Stimulated activated CD4-positive, alpha-beta T cell treated with anti-CD3 and anti-CD28 coated beads, Interleukin-2, amount 100 ng/mL, for 48 hours (primary cell): Measurements from ENCODE around the gene PTPN14.

Experiments used
- DNase-seq, 2 donors: peaks; one replicate each; pipeline ENCODE4 v3.0.0-alpha.2; 2020

PTPN14 gene

DNA sequence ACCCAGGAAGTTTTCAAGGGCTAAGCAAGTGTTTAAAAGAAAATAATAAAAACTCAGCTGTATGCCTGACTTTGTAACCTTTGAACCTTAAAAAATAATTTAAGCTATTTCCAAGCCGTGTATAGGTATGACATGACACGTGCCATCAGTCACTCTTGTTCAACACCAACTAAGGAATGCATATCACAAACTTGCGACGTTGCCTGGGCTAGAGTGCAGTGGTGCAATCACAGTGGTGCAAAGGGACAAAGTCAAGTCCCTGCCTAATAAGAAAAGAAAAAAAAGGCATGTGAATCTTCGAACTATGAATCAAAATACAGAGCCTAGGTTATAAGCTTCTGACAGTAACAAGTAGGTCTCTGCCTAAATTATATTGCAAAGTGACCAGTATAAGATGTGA lies 191.3 kb downstream of the PTPN14 start:
- DNase-seq, result no peak

DNA sequence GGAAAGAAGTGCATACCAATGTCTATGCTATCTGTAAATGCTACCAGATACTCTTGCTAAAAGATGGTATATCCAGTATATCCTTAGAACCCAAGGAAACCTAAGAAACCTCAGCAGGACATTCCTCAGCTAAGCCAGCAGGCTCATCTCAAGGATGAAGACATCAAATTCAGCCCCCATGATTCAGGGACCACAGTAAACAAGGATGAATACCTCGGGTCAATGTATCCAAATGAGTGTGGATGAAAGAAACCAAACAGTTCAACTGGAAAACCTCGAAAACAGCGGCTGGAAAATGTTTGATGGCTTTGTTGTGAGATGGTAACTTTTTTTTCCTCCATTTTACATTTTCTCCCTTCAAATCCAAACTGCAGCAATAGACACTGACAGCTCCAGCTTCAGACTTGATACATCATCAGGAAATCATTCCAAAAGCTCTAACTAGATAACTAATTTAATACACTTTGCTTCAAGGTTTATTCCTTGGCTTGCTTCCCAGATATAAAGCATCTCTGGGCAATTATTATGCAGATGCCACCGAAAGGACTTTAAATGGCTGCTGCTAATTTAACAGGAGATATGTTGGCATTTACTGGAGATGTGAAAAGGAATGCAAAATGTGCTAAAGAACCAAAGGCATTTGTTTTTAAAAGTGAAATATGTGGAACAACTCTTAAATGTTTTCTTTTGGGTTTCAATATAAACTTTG lies 196.8 kb downstream of the PTPN14 start:
- no peak for DNase-seq

DNA sequence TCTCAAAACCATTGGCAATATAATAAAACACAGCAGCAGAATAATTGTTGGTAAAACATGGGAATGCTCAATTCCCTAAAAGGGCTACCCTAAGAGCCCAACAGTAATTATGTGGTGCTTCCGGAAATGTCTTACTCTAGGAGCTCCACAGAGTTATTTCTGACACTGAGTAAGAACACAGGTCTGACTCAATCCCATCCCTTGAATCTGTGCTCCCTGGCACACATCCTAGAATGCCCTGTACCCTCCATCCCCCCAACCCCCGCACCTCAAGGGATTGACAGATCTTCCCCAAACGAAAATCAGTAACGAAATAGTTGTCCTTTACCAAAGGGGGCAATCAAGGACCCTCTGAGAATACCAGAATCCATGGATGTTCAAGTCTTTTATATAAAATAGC lies 198.6 kb downstream of the PTPN14 start:
- no peak for DNase-seq

DNA sequence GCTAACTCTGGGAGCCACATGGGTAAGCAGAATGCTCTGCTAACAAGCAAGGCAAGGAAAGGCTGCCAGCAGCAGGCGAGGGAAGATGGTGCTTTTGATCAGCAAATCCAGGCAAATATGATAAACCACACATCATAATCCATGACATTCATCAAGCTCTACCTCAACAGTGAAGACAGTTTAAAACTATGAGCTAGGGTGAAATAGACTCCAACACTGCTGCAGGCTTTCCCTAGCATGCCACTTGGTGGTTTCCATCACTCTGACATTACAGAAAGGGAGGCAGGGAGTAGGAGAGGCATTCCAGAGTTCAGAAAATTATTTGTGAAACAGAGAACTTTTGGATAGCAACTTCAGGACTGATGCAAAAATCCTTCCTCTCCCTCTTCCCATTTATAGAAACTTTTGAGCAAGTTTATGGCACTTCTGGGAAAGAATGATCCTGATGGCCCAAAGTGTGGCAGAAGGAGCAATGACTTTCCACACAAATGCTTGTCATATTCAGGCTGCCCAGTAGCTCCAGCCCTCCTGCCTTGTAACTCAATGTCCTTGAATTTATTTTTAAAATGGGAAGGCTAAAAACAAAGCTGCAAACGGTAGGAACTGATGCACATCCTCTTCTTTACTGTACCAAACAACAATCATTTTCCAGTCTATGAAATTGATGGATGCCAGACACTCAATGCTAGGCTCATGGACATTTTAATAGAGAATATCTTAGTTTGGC lies 199.7 kb downstream of the PTPN14 start:
- DNase-seq, result no peak

DNA sequence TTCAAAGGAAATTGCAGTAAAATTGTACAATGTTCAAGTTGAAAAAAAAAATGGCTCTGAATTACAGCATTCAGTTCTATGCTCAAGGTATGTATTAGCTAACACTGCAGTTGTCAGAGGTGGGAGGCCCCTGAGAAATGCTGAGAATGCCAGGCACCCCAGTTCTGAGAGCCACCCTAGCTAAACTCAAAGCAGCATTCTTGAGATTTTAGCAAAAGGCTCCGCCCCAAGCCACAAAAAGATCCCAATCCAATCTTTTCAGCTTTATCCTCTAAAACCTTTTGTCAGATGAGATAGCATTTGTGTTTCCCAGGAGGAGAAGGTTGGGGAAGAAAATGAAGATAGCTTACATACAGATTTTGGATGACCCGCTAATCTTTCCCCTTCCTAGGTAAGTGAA lies 201.6 kb downstream of the PTPN14 start:
- no peak for DNase-seq

DNA sequence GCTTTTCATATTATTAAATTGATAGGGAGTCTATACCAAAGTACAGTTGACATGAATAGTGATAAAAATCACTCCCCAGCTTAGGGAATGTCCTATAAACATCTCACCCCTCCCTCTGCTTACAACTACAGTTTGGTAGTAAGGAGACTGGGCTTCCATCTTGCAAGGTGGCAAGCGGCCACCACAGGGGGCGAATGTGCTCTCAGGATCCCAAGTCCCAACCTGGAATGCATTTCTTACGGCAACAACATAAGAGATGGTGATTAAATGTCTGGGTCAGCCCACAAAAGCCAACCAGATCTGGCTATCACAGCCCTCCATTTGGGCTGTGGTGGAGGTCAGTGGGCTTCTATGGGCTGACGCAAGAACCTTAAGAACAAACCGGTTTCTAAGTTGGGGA lies 202.4 kb downstream of the PTPN14 start:
- no peak for DNase-seq

DNA sequence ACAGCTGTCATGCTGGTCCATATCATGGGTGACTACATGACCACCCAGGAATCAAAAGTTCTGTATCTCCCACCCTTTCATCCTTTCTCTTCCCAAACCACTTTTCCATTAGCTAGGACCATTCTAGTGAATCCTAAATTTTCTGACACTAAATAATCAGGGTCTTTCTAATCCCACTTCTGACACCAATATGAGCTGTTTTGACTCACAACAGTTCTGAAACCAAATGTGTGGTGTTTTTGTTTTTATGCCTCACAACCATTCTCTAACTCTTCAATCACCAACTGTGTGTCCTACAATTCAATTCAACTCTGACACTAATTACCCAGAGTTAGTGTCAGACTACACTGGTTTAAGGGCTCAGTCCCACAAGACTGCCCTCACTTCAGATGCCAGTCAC lies 206.5 kb downstream of the PTPN14 start:
- DNase-seq, result no peak

DNA sequence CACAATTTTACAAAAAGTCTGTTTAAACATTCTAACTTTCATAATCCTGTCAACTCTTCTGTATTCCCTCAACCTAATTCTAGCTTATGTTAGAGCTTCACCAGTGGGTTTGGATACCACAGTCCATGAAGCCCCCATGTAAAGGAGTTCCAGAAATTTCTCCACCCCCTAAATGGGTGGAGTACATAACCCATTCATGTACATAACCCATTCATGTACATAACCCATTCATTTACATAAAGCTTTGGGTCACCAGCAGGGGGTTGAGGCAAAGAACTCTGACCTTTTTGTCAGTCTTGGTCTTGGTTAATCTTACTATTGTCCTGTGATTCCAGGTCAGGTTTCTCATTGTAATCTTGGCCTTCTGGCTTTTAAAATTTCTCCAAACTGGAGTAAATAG lies 208.9 kb downstream of the PTPN14 start:
- no peak for DNase-seq

DNA sequence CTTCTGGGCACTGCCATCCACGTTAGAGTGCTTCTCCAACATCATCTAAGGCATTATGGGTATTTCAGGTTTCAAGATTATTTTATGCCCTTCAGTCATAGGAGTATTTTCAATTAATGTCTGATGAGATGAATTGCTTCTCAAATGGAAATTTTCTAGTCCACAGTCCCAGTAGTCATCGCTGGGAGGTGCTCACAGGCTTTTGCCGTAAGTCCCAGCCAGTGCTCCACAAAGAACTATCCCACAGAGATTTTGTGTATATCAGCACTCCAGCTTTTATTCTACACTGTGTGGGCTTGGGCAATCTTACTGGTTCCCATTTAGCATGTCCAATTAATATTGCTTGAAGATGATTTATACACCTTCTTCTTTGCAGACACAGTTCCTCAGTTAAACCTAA lies 209.5 kb downstream of the PTPN14 start:
- no peak for DNase-seq

DNA sequence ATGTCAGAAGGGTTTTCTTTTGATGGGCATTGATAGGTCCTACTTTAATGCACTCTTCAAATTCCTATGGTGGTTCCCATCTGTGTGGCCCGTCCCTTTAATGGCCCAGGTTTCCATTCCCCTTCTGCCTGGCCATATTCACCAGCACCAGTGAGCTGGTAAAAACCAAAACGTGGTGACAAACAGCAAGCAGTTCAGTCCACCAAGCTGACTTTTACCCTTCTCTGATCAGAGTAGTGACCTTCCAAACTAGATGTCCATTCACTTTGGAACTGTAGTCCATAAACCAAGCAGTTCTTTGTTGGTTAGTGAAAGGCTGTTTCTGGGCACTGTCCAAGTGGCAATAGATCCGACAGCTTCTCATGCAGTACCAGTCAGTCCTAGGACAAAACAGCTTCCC lies 209.9 kb downstream of the PTPN14 start:
- DNase-seq, result no peak

DNA sequence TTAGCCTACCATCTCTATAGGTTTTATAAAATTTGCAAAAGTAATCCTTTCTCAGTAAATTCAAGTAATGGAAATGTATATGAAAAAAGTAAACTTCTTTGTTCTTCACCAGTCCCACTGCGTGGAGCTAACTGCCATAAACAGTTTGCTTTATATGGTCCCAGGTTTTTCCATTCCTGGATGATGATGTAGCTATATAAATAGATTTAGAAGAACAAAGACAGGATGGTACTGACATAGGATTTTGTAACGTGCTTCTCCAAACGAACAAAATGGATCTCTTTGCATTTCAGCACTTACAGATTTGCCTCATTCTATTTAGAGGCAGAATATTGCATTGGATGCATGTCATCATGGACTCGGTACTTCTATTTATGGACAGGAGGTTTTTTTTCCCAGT lies 213.2 kb downstream of the PTPN14 start:
- no peak for DNase-seq

DNA sequence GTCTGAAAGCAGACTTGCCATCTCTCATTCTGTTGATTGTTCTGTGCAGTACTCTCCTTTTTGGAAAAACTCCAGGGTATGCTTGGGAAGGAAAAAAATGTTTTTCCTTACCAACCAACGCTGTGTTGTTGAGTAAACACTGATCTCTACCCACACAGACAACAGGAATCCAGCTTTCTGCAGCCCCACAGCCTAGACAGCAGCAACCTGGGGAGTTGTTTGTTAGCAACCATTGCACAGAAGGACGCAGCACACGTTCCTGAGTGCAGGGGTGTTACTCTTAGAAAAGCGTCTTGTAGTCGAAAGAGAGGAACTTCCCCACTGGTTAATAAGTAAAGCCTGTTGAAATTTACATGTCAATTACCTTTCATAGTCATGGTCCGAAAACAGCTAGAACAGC lies 213.9 kb downstream of the PTPN14 start:
- no peak for DNase-seq

DNA sequence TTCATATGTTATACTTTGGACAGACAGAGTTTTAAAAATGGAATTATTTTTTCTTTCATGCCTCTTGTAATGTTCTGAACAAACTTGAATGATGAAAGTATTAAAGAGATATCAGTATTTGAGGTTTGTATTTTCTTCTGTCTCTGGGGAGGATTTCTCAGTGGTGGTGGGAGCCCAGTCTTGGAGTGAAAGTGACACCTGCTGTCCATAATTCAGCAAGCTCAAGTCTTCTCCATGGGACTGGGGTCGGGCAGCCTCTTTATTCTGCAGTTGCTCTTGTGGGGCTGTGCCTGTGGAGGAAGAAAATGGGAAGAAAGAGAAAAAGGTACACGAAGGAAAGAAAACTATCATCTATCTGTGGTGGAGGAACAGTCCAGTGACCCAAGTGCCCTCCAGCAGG lies 214.4 kb downstream of the PTPN14 start:
- DNase-seq, result no peak

DNA sequence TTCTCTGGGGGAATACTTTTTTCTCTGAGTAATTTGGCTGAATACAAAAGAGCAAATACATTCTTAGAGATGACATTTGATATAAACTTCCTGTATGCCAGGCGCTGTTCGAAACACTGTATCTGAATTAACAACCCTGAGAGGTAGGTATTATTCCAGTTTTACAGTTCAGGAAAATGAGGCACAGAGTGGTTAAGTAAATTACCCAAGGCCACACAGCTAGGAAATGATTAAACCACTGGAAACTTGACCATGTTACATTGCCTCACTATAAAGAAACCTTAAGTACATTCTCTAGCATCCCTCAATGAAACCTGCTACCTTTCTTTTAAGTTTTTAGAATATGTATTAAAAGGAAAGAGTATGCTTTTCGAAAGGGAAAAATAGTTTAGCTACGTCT lies 215.8 kb downstream of the PTPN14 start:
- DNase-seq, result no peak

DNA sequence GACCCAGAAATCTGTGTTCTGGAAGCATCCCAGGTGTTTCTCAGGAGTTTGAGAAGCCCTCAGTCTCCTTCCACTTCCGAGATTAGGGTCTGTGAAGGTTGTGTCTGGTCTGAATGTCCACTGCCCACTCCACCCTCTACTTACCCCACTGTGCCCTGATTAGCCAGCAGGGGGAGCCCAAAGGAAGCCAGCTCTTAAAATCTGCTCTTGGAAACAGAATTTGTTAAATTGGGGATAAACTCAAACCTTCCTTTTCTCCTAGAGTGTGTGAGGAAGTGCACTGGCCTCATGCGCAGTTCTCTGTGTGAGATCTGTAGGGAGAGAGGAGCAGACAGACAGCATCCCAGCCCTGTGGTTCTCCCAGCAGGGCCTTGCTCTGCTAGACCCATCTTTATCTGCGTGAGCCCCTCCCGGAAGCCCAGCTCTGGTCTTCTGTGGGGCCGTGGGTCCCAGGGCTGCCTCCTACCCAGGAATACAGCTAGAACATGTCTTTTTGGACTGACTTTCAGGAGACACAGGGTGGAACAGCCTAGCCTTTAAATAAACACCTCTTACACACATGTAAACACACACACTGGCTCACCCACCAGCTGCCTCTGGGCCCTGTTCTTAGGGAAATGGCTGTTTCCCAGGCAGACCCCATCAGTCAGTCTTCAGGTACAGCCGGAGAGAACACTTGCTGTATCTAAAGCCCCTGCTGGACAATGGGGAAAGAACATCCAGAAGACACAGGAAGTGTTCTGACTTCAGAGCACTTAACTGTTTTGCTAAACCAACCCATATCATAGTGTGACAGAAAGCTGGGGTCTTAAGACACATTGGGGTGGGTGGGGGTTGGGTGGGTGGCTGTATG lies 218.2 kb downstream of the PTPN14 start:
- peak; percentile 36 to 55 for DNase-seq

DNA sequence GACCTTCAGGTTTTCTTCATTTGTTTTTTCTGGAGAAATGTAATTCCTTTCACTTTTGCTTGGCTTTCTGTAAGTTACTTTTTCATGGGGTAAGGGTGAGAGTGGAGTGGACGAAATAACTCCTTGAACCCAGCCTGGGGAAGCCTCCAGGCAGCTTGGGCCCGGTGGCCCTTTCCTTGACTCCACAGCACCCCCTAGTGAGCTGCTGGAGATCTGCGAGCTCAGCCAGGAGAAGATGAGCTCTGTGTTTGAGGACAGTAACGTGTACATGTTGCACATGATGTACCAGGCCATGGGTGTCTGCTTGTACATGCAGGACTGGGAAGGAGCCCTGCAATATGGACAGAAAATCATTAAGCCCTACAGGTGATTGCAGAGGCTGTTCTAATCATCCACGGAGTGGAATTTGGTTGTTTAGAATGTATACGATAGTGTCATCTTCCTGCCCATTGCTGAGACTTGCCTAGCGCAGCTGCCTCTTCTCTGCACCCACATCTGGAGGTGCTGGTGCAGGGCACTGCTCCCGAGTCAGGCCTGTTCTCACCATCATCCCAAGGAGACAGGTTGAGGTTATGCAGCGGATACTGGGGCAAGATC lies 219.5 kb downstream of the PTPN14 start:
- peak; percentile 64 to 65 for DNase-seq

DNA sequence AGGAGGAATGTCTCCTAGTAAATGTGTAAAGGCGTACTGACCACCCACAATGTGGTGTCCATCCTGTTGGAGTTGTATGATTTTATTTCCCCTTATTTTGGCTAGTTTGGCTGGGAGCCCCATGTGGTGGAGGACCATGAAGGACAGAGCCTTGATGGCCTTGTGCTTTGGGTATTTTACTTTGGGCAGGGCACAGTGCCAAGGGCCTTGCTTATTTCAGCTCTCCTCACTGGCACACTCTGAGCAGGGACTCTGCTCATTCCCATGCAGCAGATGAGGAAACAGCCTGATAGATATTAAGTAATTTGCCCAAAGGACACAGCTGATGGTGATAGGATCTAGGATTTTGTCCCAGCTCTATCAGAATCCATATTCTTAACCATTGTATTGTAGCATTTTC lies 220.2 kb downstream of the PTPN14 start:
- DNase-seq, result no peak

DNA sequence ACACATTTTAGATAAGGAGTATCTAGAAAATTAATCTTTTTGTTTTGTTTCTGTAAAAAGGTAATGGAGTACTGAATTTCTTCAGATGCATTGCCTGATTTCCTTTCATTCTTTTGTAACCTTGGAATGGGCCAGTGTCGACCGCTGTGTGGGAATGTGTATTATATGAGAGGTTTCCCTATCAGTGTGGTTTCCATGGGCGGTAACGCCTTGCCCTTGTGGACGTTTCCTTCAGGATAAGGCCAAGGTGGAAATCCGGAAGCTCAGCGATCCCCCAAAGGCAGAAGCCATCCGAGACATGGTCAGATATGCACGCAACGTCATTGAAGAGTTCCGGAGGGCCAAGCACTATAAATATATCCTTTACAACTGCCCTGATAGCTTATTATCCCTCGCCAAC lies 220.7 kb downstream of the PTPN14 start:
- DNase-seq, result no peak

DNA sequence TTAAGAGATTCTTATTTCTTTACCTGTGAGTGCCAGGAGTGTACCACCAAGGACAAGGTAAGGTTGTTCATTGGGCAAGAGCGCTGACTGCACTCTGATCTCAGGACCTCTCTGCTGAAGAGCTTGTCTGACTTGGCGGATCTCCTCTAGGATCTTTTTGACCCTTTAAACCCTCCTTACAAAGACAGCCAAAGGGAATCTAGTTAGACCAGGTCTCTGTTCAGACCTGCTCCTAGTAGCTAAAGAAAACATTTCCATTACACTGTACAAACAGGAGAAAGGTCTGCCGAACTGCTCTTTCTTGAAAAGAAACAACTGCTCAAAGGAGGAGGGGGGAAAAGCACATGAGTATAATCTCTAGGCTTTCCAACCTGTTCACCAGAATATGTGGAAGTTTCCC lies 221.2 kb downstream of the PTPN14 start:
- no peak for DNase-seq

DNA sequence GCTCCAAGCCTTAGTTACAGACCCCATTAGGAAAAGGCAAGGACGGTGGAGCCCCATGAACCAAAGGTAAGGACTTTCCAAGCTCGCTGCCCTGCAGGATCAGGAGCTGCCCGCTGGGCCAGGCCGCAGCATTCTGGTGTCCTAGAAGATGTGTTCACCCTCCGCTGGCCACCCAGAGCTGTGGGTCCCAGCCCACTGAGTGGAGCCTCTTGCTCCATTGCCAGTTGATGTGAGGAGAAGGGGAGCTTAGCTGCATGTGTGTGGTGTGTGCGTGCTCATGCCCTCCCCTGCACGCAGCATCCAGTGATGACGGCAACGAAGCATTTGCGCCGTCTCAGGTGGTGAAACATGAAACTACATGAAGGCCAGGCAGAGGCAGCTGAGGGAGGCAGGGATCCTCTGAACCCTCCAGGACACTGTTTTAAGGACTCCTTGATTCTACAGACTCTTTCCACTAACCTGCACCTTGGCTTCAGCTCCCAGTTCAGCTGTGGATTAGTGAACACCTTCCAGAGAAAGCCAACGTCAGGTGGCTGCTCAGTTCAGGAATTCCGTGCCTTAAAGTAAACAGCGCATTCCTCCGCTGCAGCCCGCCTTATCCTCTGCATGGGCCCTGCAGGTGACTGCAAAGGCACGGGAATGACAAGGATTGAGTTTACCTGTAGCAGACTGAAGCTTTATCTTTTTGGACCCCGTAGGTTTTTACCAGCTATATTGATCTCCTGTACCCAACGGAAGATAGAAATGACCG lies 221.8 kb downstream of the PTPN14 start:
- no peak for DNase-seq

DNA sequence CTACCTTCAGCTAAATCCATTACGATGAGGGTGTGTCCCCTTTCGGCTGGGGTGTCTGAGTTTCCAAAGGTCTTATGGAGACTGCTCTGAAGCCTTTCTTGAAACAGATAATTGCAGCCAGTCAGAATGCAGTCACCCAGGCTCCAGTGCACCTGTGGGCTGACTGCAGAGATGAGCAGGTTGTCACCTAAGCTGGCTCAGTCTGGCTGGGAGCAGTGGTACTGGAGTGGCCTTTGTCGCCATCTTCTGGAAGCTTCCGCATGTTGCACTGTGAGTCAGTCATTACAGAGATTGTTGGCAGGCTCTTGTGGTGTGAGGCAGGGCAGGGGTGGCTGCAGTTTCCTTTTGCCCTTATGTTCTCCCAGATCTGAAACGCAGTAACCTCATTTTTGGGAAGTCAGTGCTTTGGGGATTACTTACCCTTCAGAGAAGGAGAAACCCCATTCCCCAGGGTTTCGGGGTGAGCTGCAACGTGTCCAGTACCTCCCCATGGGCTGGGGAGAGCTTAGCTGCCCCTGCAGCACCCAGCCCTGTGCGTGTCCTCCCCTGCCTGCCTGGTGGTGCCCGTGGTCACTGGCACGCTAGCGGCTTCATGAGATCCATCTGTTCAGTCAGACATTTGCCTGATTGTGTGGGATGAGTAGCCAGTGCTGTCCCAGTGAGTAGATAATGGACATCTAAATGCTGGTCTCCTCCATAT lies 222.5 kb downstream of the PTPN14 start:
- DNase-seq, result peak; percentile 65 to 73

DNA sequence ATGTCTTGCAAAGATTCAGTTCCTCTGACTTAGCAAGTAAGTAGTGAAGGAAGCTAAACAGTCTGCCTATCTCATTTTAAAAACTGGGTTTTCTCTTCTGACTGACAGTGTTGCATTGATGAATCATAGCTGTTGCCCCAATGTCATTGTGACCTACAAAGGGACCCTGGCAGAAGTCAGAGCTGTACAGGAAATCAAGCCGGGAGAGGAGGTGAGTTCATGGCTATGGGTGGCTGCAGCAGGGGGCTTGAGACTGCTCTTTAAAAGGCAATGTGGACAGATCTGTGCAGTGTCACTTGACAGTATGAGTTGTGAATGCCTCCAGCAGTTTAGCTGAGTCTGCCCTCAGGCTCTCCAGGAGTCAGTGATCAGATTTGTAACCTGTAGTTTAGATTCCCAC lies 223.9 kb downstream of the PTPN14 start:
- DNase-seq, result no peak
